ENCODE data around the gene IMPA2.
"Not testable (repeated sequence)": the region's sequence is repeated elsewhere in the genome, so short reads cannot be mapped to it uniquely, and the experiment has no call there.

Gene IMPA2

GRCh38 chr18:12060182-12060870, 79.0 kb downstream of the IMPA2 start:
- Histone ChIP-seq H3K4me1 (ENCODE audit: control insufficient read depth, insufficient read depth, low read length) (no peaks in the 10 kb centered on the region), H3K27me3 (ENCODE audit: control insufficient read depth, insufficient read depth, low read length) (no peaks in the 10 kb centered on the region), H3K9me3 (ENCODE audit: control insufficient read depth, insufficient read depth, low read length) (no peaks in the 10 kb centered on the region), H3K4me3 (ENCODE audit: low read depth, low read length) (no peak overlapping the region), H3K36me3 (ENCODE audit: control insufficient read depth, insufficient read depth, low read length) (no peaks in the 10 kb centered on the region), H3K9ac (ENCODE audit: low read depth, low read length) (no peak overlapping the region)

- no peak overlapping the region for H3K4me3 ChIP-seq (ENCODE audit: low read depth, low read length)
Observed at GRCh38 chr18:12061685-12062084, 80.4 kb downstream of the IMPA2 start.

GRCh38 chr18:12062974-12063373, 81.7 kb downstream of the IMPA2 start:
- Histone ChIP-seq H3K36me3 (ENCODE audit: control insufficient read depth, insufficient read depth, low read length) (no peaks in the 10 kb centered on the region), H3K4me1 (ENCODE audit: control insufficient read depth, insufficient read depth, low read length) (no peaks in the 10 kb centered on the region), H3K4me3 (ENCODE audit: low read depth, low read length) (no peak overlapping the region), H3K9me3 (ENCODE audit: control insufficient read depth, insufficient read depth, low read length) (no peaks in the 10 kb centered on the region), H3K27me3 (ENCODE audit: control insufficient read depth, insufficient read depth, low read length) (no peaks in the 10 kb centered on the region), H3K9ac (ENCODE audit: low read depth, low read length) (no peak overlapping the region)

More at GRCh38 chr18:12061685-12062084, 80.4 kb downstream of the IMPA2 start:
- Histone ChIP-seq H3K9me3 (ENCODE audit: control insufficient read depth, insufficient read depth, low read length) (no peaks in the 10 kb centered on the region), H3K9ac (ENCODE audit: low read depth, low read length) (no peak overlapping the region), H3K27me3 (ENCODE audit: control insufficient read depth, insufficient read depth, low read length) (no peaks in the 10 kb centered on the region), H3K36me3 (ENCODE audit: control insufficient read depth, insufficient read depth, low read length) (no peaks in the 10 kb centered on the region), H3K4me1 (ENCODE audit: control insufficient read depth, insufficient read depth, low read length) (no peaks in the 10 kb centered on the region)

GRCh38 chr18:12064086-12064763, 82.9 kb downstream of the IMPA2 start:
- Histone ChIP-seq H3K36me3 (ENCODE audit: control insufficient read depth, insufficient read depth, low read length) (no peaks in the 10 kb centered on the region), H3K27me3 (ENCODE audit: control insufficient read depth, insufficient read depth, low read length) (no peaks in the 10 kb centered on the region), H3K4me1 (ENCODE audit: control insufficient read depth, insufficient read depth, low read length) (no peaks in the 10 kb centered on the region), H3K4me3 (ENCODE audit: low read depth, low read length) (no peak overlapping the region), H3K9me3 (ENCODE audit: control insufficient read depth, insufficient read depth, low read length) (no peaks in the 10 kb centered on the region), H3K9ac (ENCODE audit: low read depth, low read length) (no peak overlapping the region)

- Histone ChIP-seq H3K4me1 (ENCODE audit: control insufficient read depth, insufficient read depth, low read length) (no peaks in the 10 kb centered on the region), H3K9me3 (ENCODE audit: control insufficient read depth, insufficient read depth, low read length) (no peaks in the 10 kb centered on the region), H3K4me3 (ENCODE audit: low read depth, low read length) (no peak overlapping the region), H3K27me3 (ENCODE audit: control insufficient read depth, insufficient read depth, low read length) (no peaks in the 10 kb centered on the region), H3K9ac (ENCODE audit: low read depth, low read length) (no peak overlapping the region), H3K36me3 (ENCODE audit: control insufficient read depth, insufficient read depth, low read length) (no peaks in the 10 kb centered on the region)
Observed at GRCh38 chr18:12065397-12065796, 84.1 kb downstream of the IMPA2 start.

- Histone ChIP-seq H3K36me3 (ENCODE audit: control insufficient read depth, insufficient read depth, low read length) (no peaks in the 10 kb centered on the region), H3K4me3 (ENCODE audit: low read depth, low read length) (no peak overlapping the region), H3K9me3 (ENCODE audit: control insufficient read depth, insufficient read depth, low read length) (no peaks in the 10 kb centered on the region), H3K4me1 (ENCODE audit: control insufficient read depth, insufficient read depth, low read length) (no peaks in the 10 kb centered on the region), H3K9ac (ENCODE audit: low read depth, low read length) (no peak overlapping the region), H3K27me3 (ENCODE audit: control insufficient read depth, insufficient read depth, low read length) (no peaks in the 10 kb centered on the region)
Observed at GRCh38 chr18:12066910-12067511, 85.7 kb downstream of the IMPA2 start.

- Histone ChIP-seq H3K27me3 (ENCODE audit: control insufficient read depth, insufficient read depth, low read length) (no peaks in the 10 kb centered on the region), H3K9me3 (ENCODE audit: control insufficient read depth, insufficient read depth, low read length) (no peaks in the 10 kb centered on the region), H3K9ac (ENCODE audit: low read depth, low read length) (no peak overlapping the region), H3K36me3 (ENCODE audit: control insufficient read depth, insufficient read depth, low read length) (no peaks in the 10 kb centered on the region), H3K4me3 (ENCODE audit: low read depth, low read length) (no peak overlapping the region), H3K4me1 (ENCODE audit: control insufficient read depth, insufficient read depth, low read length) (no peaks in the 10 kb centered on the region)
Observed at GRCh38 chr18:12067671-12068070, 86.4 kb downstream of the IMPA2 start.

GRCh38 chr18:12068316-12068949, 87.1 kb downstream of the IMPA2 start:
- H3K4me1 ChIP-seq (ENCODE audit: control insufficient read depth, insufficient read depth, low read length); H3K9ac ChIP-seq (ENCODE audit: low read depth, low read length); H3K27me3 ChIP-seq (ENCODE audit: control insufficient read depth, insufficient read depth, low read length); H3K36me3 ChIP-seq (ENCODE audit: control insufficient read depth, insufficient read depth, low read length); H3K4me3 ChIP-seq (ENCODE audit: low read depth, low read length); H3K9me3 ChIP-seq (ENCODE audit: control insufficient read depth, insufficient read depth, low read length): not testable (repeated sequence)

- no peak overlapping the region for H3K9ac ChIP-seq (ENCODE audit: low read depth, low read length)
- no peaks in the 10 kb centered on the region for H3K36me3 ChIP-seq (ENCODE audit: control insufficient read depth, insufficient read depth, low read length)
- H3K9me3 ChIP-seq (ENCODE audit: control insufficient read depth, insufficient read depth, low read length), result no peaks in the 10 kb centered on the region
- H3K27me3 ChIP-seq (ENCODE audit: control insufficient read depth, insufficient read depth, low read length), result no peaks in the 10 kb centered on the region
- H3K4me3 ChIP-seq (ENCODE audit: low read depth, low read length), result no peak overlapping the region
- no peaks in the 10 kb centered on the region for H3K4me1 ChIP-seq (ENCODE audit: control insufficient read depth, insufficient read depth, low read length)
Observed at GRCh38 chr18:12068950-12069320, 87.6 kb downstream of the IMPA2 start.

- H3K9ac ChIP-seq (ENCODE audit: low read depth, low read length); H3K9me3 ChIP-seq (ENCODE audit: control insufficient read depth, insufficient read depth, low read length); H3K36me3 ChIP-seq (ENCODE audit: control insufficient read depth, insufficient read depth, low read length); H3K4me1 ChIP-seq (ENCODE audit: control insufficient read depth, insufficient read depth, low read length); H3K4me3 ChIP-seq (ENCODE audit: low read depth, low read length); H3K27me3 ChIP-seq (ENCODE audit: control insufficient read depth, insufficient read depth, low read length): not testable (repeated sequence)
Observed at GRCh38 chr18:12071066-12071465, 89.8 kb downstream of the IMPA2 start.

GRCh38 chr18:12072996-12073395, 91.7 kb downstream of the IMPA2 start:
- Histone ChIP-seq H3K4me3 (ENCODE audit: low read depth, low read length) (no peak overlapping the region), H3K27me3 (ENCODE audit: control insufficient read depth, insufficient read depth, low read length) (peaks cover 9% of the 10 kb centered on the region), H3K36me3 (ENCODE audit: control insufficient read depth, insufficient read depth, low read length) (no peaks in the 10 kb centered on the region), H3K9me3 (ENCODE audit: control insufficient read depth, insufficient read depth, low read length) (no peaks in the 10 kb centered on the region), H3K4me1 (ENCODE audit: control insufficient read depth, insufficient read depth, low read length) (no peaks in the 10 kb centered on the region), H3K9ac (ENCODE audit: low read depth, low read length) (no peak overlapping the region)

GRCh38 chr18:12074736-12075135, 93.4 kb downstream of the IMPA2 start:
- Histone ChIP-seq H3K36me3 (ENCODE audit: control insufficient read depth, insufficient read depth, low read length) (no peaks in the 10 kb centered on the region), H3K9me3 (ENCODE audit: control insufficient read depth, insufficient read depth, low read length) (no peaks in the 10 kb centered on the region), H3K27me3 (ENCODE audit: control insufficient read depth, insufficient read depth, low read length) (peaks cover 9% of the 10 kb centered on the region), H3K4me1 (ENCODE audit: control insufficient read depth, insufficient read depth, low read length) (no peaks in the 10 kb centered on the region), H3K4me3 (ENCODE audit: low read depth, low read length) (no peak overlapping the region), H3K9ac (ENCODE audit: low read depth, low read length) (no peak overlapping the region)

Data from iPS-15b (cell line).